D721Med (cell line): ENCODE measurements around the gene FILIP1L.

ENCODE experiments used
- DNase-seq: peaks from one replicate; pipeline ENCODE4 v3.0.0; 2011; ENCODE audit warnings: low spot score; ENCODE audit not compliant: insufficient read length
- FAIRE-seq: peaks from 2 replicates; lab custom pipeline; 2011; peaks lifted over from hg19 to GRCh38; lab: Jason Lieb, UNC
- TF ChIP-seq, protein P1 (sequence below): IDR thresholded peaks from 2 replicates; pipeline ENCODE4 v1.5.1; 2012; ENCODE audit warnings: mild to moderate bottlenecking, control low read depth; ENCODE audit not compliant: insufficient read depth; ENCODE audit errors: missing control alignments

FILIP1L gene

DNA sequence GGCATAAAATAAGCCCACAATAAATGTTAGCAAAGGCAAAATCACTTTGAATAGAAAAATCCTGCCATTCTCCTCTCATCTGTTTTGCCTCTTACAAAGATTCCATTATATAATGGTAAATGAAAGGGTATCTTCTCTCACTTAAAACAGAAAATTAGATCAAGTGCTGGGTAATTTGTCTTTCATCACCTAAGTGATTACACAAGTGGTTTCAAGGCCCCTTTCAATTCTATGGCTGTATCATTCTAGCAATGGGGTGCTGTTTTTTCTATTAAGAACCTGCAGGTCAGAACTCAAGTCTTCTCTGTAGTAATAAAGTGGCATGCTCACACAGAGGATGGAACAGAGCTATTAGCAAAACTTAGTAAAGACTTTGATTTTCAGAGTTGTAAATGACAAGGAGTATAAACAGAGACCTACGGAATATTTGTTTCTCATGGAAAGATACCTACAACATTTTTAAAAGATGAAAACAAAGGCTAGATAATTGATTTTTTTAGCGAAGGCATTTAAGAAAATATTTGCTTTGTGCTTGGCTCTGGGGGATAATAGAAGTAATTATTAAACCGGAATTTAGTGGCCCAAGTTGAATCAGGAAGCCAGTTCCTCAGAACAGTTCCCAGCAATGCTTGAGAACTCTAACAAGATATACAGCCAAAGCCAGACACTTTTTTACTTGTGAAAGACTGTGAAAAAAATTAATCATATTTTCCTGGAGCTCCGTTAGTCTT is 159.2 kb downstream of the FILIP1L start:
- DNase-seq (no peak), FAIRE-seq (no peak)
- TF ChIP-seq, protein P1, sequence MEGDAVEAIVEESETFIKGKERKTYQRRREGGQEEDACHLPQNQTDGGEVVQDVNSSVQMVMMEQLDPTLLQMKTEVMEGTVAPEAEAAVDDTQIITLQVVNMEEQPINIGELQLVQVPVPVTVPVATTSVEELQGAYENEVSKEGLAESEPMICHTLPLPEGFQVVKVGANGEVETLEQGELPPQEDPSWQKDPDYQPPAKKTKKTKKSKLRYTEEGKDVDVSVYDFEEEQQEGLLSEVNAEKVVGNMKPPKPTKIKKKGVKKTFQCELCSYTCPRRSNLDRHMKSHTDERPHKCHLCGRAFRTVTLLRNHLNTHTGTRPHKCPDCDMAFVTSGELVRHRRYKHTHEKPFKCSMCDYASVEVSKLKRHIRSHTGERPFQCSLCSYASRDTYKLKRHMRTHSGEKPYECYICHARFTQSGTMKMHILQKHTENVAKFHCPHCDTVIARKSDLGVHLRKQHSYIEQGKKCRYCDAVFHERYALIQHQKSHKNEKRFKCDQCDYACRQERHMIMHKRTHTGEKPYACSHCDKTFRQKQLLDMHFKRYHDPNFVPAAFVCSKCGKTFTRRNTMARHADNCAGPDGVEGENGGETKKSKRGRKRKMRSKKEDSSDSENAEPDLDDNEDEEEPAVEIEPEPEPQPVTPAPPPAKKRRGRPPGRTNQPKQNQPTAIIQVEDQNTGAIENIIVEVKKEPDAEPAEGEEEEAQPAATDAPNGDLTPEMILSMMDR = no peak

DNA sequence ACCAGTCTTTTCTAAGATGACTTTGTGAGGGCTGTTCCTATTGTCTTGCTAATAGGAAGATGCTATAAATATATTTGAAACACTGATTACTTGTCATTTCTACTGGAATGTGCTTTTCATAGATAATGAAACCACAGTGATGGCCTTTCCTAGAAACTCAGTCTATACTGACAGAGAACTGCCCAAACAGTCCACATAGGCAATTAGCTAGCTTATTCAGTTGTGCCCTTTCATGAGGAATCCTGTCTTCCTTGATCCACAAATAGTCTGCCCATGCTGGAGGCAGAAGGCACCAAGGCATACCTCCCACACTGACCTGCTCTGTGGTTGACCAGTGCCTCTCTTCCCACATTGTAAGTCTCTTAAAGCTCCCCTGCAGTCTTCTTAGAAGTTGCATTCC is 160.7 kb downstream of the FILIP1L start:
- FAIRE-seq (no peak), DNase-seq (no peak)
- TF ChIP-seq, protein P1 = no peak

- FAIRE-seq (no peak), DNase-seq (no peak)
- TF ChIP-seq, protein P1 = no peak
Observed at GRCh38 chr3:99952306-99952705, 162.0 kb downstream of the FILIP1L start.

GRCh38 chr3:99951701-99952100 is 162.6 kb downstream of the FILIP1L start:
- TF ChIP-seq, protein P1 = no peak
- DNase-seq (no peak), FAIRE-seq (no peak)

DNA sequence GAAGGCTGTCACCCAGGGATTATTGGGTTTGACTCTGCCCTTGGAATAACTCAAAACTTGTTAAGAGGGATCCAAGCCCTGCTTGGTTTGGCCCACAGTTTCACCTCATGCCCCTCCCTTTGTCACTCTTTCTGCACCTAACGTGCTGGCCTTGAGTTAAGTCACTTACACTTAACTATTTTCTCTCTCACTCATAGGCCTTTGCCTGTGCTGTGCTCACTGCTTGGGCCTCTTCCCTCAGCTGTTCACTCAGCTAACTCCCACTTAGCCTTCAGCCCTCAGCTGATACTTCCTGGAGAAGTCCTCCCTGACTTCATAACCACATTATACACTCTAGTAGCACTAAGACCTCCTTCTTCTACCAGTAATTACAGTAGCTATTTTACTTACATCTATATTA is 163.4 kb downstream of the FILIP1L start:
- TF ChIP-seq, protein P1 = no peak
- DNase-seq = no peak
- no peak for FAIRE-seq

- FAIRE-seq = no peak
- TF ChIP-seq, protein P1 = no peak
- no peak for DNase-seq
Observed at GRCh38 chr3:99949956-99950670, 164.2 kb downstream of the FILIP1L start.
